Loucy (cell line): ENCODE results near the gene CPXM2.

ENCODE experiments used
- CTCF ChIP-seq: fragments of 200-600 bp; sonication (generic); conservative IDR thresholded peaks from 2 replicates; pipeline ENCODE4 v1.5.1; 2014; ENCODE audit warnings: mild to moderate bottlenecking, antibody characterized with exemption, low read length
- EZH2phosphoT487 ChIP-seq: fragments of 200-600 bp; IDR thresholded peaks from 2 replicates; pipeline ENCODE4 v1.6.1; 2018; ENCODE audit warnings: antibody characterized with exemption, mild to moderate bottlenecking, moderate library complexity, borderline replicate concordance

- no peak for TF ChIP-seq CTCF
- no peak for TF ChIP-seq EZH2phosphoT487
Measured at GRCh38 chr10:123854003-123854402, 37.6 kb downstream of the CPXM2 start.
